Measurements from ENCODE around the gene AKAP12. TPM values are rescaled to one million over a fixed set of nuclear protein-coding genes. Genes with fewer than 3 reads are reported as not detected.

The AKAP12 gene
- total RNA-seq, 1 experiment from 2014 or later, result 90.0 TPM

GRCh38 chr6:151377095-151377494 is 137.3 kb downstream of the AKAP12 start:
- ChIA-PET CTCF (interaction anchor here (0.6 kb wide), 1 partner anchor 355 kb away, joined by 3 read pairs; no protein-coding TSS in a partner anchor), POLR2A (no interaction called here)
- H3K4me3 Mint-ChIP-seq, result no peak overlapping the region
- DNase-seq (ENCODE audit: low spot score) (no peak), ATAC-seq (no peak)
- H3K9me3 Mint-ChIP-seq, result peaks cover 2% of the 10 kb centered on the region; the same call in 1 of the 2 replicates
- TF ChIP-seq, protein P1, sequence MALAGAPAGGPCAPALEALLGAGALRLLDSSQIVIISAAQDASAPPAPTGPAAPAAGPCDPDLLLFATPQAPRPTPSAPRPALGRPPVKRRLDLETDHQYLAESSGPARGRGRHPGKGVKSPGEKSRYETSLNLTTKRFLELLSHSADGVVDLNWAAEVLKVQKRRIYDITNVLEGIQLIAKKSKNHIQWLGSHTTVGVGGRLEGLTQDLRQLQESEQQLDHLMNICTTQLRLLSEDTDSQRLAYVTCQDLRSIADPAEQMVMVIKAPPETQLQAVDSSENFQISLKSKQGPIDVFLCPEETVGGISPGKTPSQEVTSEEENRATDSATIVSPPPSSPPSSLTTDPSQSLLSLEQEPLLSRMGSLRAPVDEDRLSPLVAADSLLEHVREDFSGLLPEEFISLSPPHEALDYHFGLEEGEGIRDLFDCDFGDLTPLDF (CRISPR knock-in tag; IDR thresholded peaks at IDR 0.05), result no peak
- TF ChIP-seq NFATC4 (CRISPR knock-in tag; IDR thresholded peaks at IDR 0.05), result no peak
- TF ChIP-seq, protein P2, sequence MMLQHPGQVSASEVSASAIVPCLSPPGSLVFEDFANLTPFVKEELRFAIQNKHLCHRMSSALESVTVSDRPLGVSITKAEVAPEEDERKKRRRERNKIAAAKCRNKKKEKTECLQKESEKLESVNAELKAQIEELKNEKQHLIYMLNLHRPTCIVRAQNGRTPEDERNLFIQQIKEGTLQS (CRISPR knock-in tag; conservative IDR thresholded peaks at IDR 0.05), result no peak
- TF ChIP-seq SMAD4 (CRISPR knock-in tag; IDR thresholded peaks at IDR 0.05), result no peak
- TF ChIP-seq CDX4 (CRISPR knock-in tag; IDR thresholded peaks at IDR 0.05; ENCODE audit: borderline replicate concordance), result no peak
- TF ChIP-seq STAT6 (CRISPR knock-in tag; conservative IDR thresholded peaks at IDR 0.05; ENCODE audit: low read depth), result no peak
- TF ChIP-seq ZNF425 (CRISPR knock-in tag; conservative IDR thresholded peaks at IDR 0.05), result no peak
- no peaks in the 10 kb centered on the region for H3K27me3 Mint-ChIP-seq (ENCODE audit: low read depth)
- H3K4me1 Mint-ChIP-seq, result peaks cover 66% of the 10 kb centered on the region
- H3K36me3 Mint-ChIP-seq, result 0 out of 2 replicates have a peak, but pooled peaks cover 4% of the 10 kb centered on the region
- peak overlapping the region; percentile 42; the same call in 1 of the 2 replicates for H3K27ac Mint-ChIP-seq

- Mint-ChIP-seq H3K4me1 (peaks cover 39% of the 10 kb centered on the region), H3K27ac (peak overlapping the region; percentile 63), H3K9me3 (peaks cover 2% of the 10 kb centered on the region; the same call in 1 of the 2 replicates), H3K27me3 (ENCODE audit: low read depth) (no peaks in the 10 kb centered on the region), H3K4me3 (no peak overlapping the region), H3K36me3 (no peaks in the 10 kb centered on the region)
- DNase-seq (ENCODE audit: low spot score) (no peak), ATAC-seq (peak; percentile 33)
- ChIA-PET CTCF (no interaction called here), POLR2A (no interaction called here)
- TF ChIP-seq ETV6 (CRISPR knock-in tag; IDR thresholded peaks at IDR 0.05), result no peak
- no peak for TF ChIP-seq E2F4 (CRISPR knock-in tag; IDR thresholded peaks at IDR 0.05; ENCODE audit: borderline replicate concordance, low read depth)
- TF ChIP-seq PREB (CRISPR knock-in tag; IDR thresholded peaks at IDR 0.05; ENCODE audit: borderline replicate concordance), result no peak
- TF ChIP-seq CBFB (CRISPR knock-in tag; IDR thresholded peaks at IDR 0.05; ENCODE audit: low read depth), result no peak
- TF ChIP-seq, protein P2 (CRISPR knock-in tag; conservative IDR thresholded peaks at IDR 0.05), result no peak
- no peak for TF ChIP-seq ESRRA (CRISPR knock-in tag; IDR thresholded peaks at IDR 0.05; ENCODE audit: borderline replicate concordance)
- TF ChIP-seq IRF1 (CRISPR knock-in tag; IDR thresholded peaks at IDR 0.05), result no peak
- TF ChIP-seq IRF2 (CRISPR knock-in tag; IDR thresholded peaks at IDR 0.05; ENCODE audit: borderline replicate concordance, low read depth), result no peak
- TF ChIP-seq, protein P3, sequence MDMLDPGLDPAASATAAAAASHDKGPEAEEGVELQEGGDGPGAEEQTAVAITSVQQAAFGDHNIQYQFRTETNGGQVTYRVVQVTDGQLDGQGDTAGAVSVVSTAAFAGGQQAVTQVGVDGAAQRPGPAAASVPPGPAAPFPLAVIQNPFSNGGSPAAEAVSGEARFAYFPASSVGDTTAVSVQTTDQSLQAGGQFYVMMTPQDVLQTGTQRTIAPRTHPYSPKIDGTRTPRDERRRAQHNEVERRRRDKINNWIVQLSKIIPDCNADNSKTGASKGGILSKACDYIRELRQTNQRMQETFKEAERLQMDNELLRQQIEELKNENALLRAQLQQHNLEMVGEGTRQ (CRISPR knock-in tag; IDR thresholded peaks at IDR 0.05), result no peak
- TF ChIP-seq MLX (CRISPR knock-in tag; IDR thresholded peaks at IDR 0.05), result no peak
- no peak for TF ChIP-seq NR2C2 (CRISPR knock-in tag; IDR thresholded peaks at IDR 0.05)
These were observed 140.4 kb downstream of the AKAP12 start for GRCh38 chr6:151379933-151380847.

All from WTC11 (cell line).